GM12878 (cell line): ENCODE measurements around the gene EXOC4. TPM values are rescaled to one million over a fixed set of nuclear protein-coding genes. Genes with fewer than 3 reads are reported as not detected.

Experiments used
- ATAC-seq: fragments of 200-7000 bp; cut with Tn5 transposase; 3 replicates; pipeline ENCODE4 v1.9.1; 2020; ENCODE audit warnings: mild to moderate bottlenecking, moderate library complexity
- BruUV-seq: library from RNA; stranded (reverse); fragments of 400-500 nt; replicated peaks from 2 replicates; lab custom pipeline; 2021; lab: Mats Ljungman, UMichigan
- CTCF ChIA-PET: fragments of 300-600 bp; sonication (Branson Sonifier 250); formaldehyde crosslinking; extraction: SDS; loops from one replicate; lab custom pipeline; 2021; ENCODE audit warnings: inconsistent platforms; lab: Yijun Ruan, JAX
- POLR2A ChIA-PET: fragments of 350-600 bp; formaldehyde crosslinking; extraction: SDS; loops from one replicate; lab custom pipeline; 2021; ENCODE audit warnings: inconsistent platforms; lab: Charles Lee
- RAD21 ChIA-PET: fragments of 300-600 bp; sonication (Branson Sonifier 250); formaldehyde crosslinking; loops from one replicate; lab custom pipeline; 2023; ENCODE audit warnings: antibody characterized with exemption; ENCODE audit not compliant: unreplicated experiment; lab: Charles Lee
- SMC1A ChIA-PET: fragments of 300-600 bp; sonication (Branson Sonifier 250); formaldehyde crosslinking; loops from one replicate; lab custom pipeline; 2023; ENCODE audit not compliant: unreplicated experiment, uncharacterized antibody; lab: Charles Lee
- DNase-seq: peaks from one replicate; pipeline ENCODE4 v3.0.0-alpha.2; 2011; ENCODE audit warnings: low read depth, low spot score
- FAIRE-seq: peaks from 3 replicates; lab custom pipeline; 2011; peaks lifted over from hg19 to GRCh38; lab: Jason Lieb, UNC
- H2AFZ ChIP-seq: 2 replicates; pipeline ENCODE4 v1.6.0; 2011; ENCODE audit warnings: low read depth, low read length, control low read depth; ENCODE audit not compliant: control insufficient read depth
- H3K27ac ChIP-seq: 2 replicates; pipeline ENCODE4 v1.5.1; 2011; ENCODE audit warnings: control low read depth; ENCODE audit not compliant: control insufficient read depth, insufficient read depth
- H3K27me3 ChIP-seq, 2 experiments: replicated peaks in 1 of 2; 2 replicates each; pipeline versions ENCODE4 v1.6.0 to v1.6.1; 2011; ENCODE audit warnings: low read length in 1 of 2; ENCODE audit not compliant: control insufficient read depth in 2 of 2, insufficient read depth in 2 of 2
- H3K36me3 ChIP-seq, 2 experiments: 2 replicates each; pipeline ENCODE4 v1.5.1; 2011; ENCODE audit warnings: low read length in 1 of 2; ENCODE audit not compliant: control insufficient read depth in 2 of 2, insufficient read depth in 2 of 2
- H3K4me1 ChIP-seq: 2 replicates; pipeline ENCODE4 v1.6.1; 2011; ENCODE audit warnings: mild to moderate bottlenecking, low read length, moderate library complexity, mixed read lengths; ENCODE audit not compliant: control insufficient read depth, insufficient read depth
- H3K4me2 ChIP-seq: 2 replicates; pipeline ENCODE4 v1.6.0; 2011; ENCODE audit warnings: control low read depth; ENCODE audit not compliant: control insufficient read depth, insufficient read depth
- H3K4me3 ChIP-seq: fragments of 200-600 bp; sonication (generic); 2 replicates; pipeline ENCODE4 v1.5.1; 2016
- H3K79me2 ChIP-seq: 2 replicates; pipeline ENCODE4 v1.6.0; 2011; ENCODE audit warnings: low read length; ENCODE audit not compliant: control insufficient read depth, insufficient read depth
- H3K9ac ChIP-seq: 2 replicates; pipeline ENCODE4 v1.8.0; 2011; ENCODE audit warnings: low read length, control low read depth, mixed read lengths; ENCODE audit not compliant: control insufficient read depth, insufficient read depth
- H3K9me3 ChIP-seq: replicated peaks from 3 replicates; pipeline ENCODE4 v1.5.1; 2011; ENCODE audit warnings: mild to moderate bottlenecking, low read length; ENCODE audit not compliant: control insufficient read depth, insufficient read depth
- H4K20me1 ChIP-seq: 2 replicates; pipeline ENCODE4 v1.6.0; 2011; ENCODE audit not compliant: control insufficient read depth, insufficient read depth
- CBFB ChIP-seq: IDR thresholded peaks from 2 replicates; pipeline ENCODE4 v1.6.1; 2016; ENCODE audit warnings: antibody characterized with exemption, low read depth
- CREB1 ChIP-seq: IDR thresholded peaks from 2 replicates; pipeline ENCODE4 v1.6.1; 2012; ENCODE audit warnings: low read depth, mild to moderate bottlenecking, inconsistent platforms
- ESRRA ChIP-seq: IDR thresholded peaks from 2 replicates; pipeline ENCODE4 v1.6.1; 2012; ENCODE audit warnings: mild to moderate bottlenecking, low read length, improper control_type of control experiment
- RAD21 ChIP-seq: IDR thresholded peaks from 2 replicates; pipeline ENCODE4 v1.6.1; 2011; ENCODE audit warnings: mild to moderate bottlenecking, low read depth, low read length, moderate library complexity; ENCODE audit not compliant: insufficient read depth
- REST ChIP-seq: IDR thresholded peaks from 2 replicates; pipeline ENCODE4 v1.6.1; 2012; ENCODE audit warnings: mild to moderate bottlenecking, low read depth, low read length
- SMARCA5 ChIP-seq: fragments of 450-650 bp; IDR thresholded peaks from 2 replicates; pipeline ENCODE4 v1.6.1; 2017; ENCODE audit warnings: mild to moderate bottlenecking
- SRF ChIP-seq, 2 experiments: IDR thresholded peaks; 2 replicates each; pipeline ENCODE4 v1.6.1; 2011; ENCODE audit warnings: low read depth in 2 of 2, low read length in 2 of 2, mild to moderate bottlenecking in 1 of 2, moderate library complexity in 1 of 2
- SUPT20H ChIP-seq: IDR thresholded peaks from 2 replicates; pipeline ENCODE4 v1.6.1; 2011; ENCODE audit warnings: low read depth, mild to moderate bottlenecking, low read length, moderate library complexity, borderline replicate concordance; ENCODE audit not compliant: control insufficient read depth
- TCF7 ChIP-seq: IDR thresholded peaks from 2 replicates; pipeline ENCODE4 v1.6.1; 2014; ENCODE audit warnings: antibody characterized with exemption, borderline replicate concordance
- WRNIP1 ChIP-seq: IDR thresholded peaks from 2 replicates; pipeline ENCODE4 v1.6.1; 2011; ENCODE audit warnings: low read depth, low read length, improper control_type of control experiment, borderline replicate concordance
- ZSCAN29 ChIP-seq: fragments of 450-650 bp; IDR thresholded peaks from 2 replicates; pipeline ENCODE4 v1.6.1; 2017; ENCODE audit warnings: mild to moderate bottlenecking, moderate library complexity
- WGBS: methylation state at CpG from one replicate; pipeline ENCODE4 v1.1.6; 2016; ENCODE audit warnings: low lambda C conversion rate; ENCODE audit not compliant: insufficient replicate concordance, insufficient coverage; ENCODE audit errors: missing lambda C conversion rate; 5-methylcytosine and 5-hydroxymethylcytosine counted together
- in situ Hi-C: fragments of 300-500 bp; cut with MboI; formaldehyde crosslinking; loops from 9 replicates; pipeline ENCODE4 v1.14.3; 2018; ENCODE audit warnings: mixed read lengths
- intact Hi-C: fragments of 100-400 bp; cut with micrococcal nuclease; formaldehyde crosslinking; loops from one replicate; pipeline ENCODE4 v1.14.2; 2022; ENCODE audit not compliant: unreplicated experiment
- polyA plus RNA-seq, 11 experiments: library from polyadenylated mRNA; depleted of rRNA in 4 of 11; unstranded in 6 of 11; stranded (reverse) in 5 of 11; fragments of >200 nt; fragmentation: Nextera tagmentation in 4 of 11; fragmentation: Illumina TruSeq in 1 of 11; extraction: Ambion mirVana in 4 of 11; extraction: Trizol in 1 of 11; gene quantifications; 1 replicate in 1 of 11; 2 replicates in 10 of 11; pipeline versions ENCODE4 v1.2.1 to v1.2.3, GENCODE V29; 2011 to 2016; ENCODE audit warnings: inconsistent platforms in 2 of 11, missing spikeins in 2 of 11, low read depth in 1 of 11
- total RNA-seq, 4 experiments: library from RNA; depleted of rRNA in 3 of 4; stranded (reverse); fragments of >200 nt in 3 of 4; fragmentation: Illumina TruSeq in 1 of 4; extraction: Trizol in 1 of 4; gene quantifications; 2 replicates each; pipeline versions ENCODE4 v1.2.1 to v1.2.3, GENCODE V29; 2013 to 2021
- TF ChIP-seq, protein P1 (sequence below): IDR thresholded peaks from 2 replicates; pipeline ENCODE4 v1.6.1; 2011; ENCODE audit warnings: low read depth, low read length, improper control_type of control experiment, borderline replicate concordance
- TF ChIP-seq, protein P2 (sequence below): fragments of 450-650 bp; IDR thresholded peaks from 2 replicates; pipeline ENCODE4 v1.6.1; 2016; ENCODE audit warnings: mild to moderate bottlenecking

EXOC4 gene
- total and polyA plus RNA-seq, 10 of the 15 experiments (the other 5 are each of a cell fraction or from before 2014, with no cell fraction given), result 13.2 to 44.5 (median 29.6) TPM

- H3K4me1 ChIP-seq, result no peaks in the 10 kb centered on the region
- no TSS peak for BruUV-seq
- TF ChIP-seq REST (no peak), CBFB (no peak), CREB1 (no peak), WRNIP1 (no peak), ZSCAN29 (no peak), SRF (IDR thresholded peaks at IDR 0.05; ENCODE audit: low read depth in 2 of 2, low read length in 2 of 2) (no peak), TCF7 (no peak), ESRRA (no peak), RAD21 (no peak), SUPT20H (no peak), SMARCA5 (no peak)
- TF ChIP-seq, protein P1, sequence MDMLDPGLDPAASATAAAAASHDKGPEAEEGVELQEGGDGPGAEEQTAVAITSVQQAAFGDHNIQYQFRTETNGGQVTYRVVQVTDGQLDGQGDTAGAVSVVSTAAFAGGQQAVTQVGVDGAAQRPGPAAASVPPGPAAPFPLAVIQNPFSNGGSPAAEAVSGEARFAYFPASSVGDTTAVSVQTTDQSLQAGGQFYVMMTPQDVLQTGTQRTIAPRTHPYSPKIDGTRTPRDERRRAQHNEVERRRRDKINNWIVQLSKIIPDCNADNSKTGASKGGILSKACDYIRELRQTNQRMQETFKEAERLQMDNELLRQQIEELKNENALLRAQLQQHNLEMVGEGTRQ, result no peak
- TF ChIP-seq, protein P2, sequence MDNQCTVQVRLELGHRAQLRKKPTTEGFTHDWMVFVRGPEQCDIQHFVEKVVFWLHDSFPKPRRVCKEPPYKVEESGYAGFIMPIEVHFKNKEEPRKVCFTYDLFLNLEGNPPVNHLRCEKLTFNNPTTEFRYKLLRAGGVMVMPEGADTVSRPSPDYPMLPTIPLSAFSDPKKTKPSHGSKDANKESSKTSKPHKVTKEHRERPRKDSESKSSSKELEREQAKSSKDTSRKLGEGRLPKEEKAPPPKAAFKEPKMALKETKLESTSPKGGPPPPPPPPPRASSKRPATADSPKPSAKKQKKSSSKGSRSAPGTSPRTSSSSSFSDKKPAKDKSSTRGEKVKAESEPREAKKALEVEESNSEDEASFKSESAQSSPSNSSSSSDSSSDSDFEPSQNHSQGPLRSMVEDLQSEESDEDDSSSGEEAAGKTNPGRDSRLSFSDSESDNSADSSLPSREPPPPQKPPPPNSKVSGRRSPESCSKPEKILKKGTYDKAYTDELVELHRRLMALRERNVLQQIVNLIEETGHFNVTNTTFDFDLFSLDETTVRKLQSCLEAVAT, result no peak
- no peak overlapping the region for H3K9ac ChIP-seq
- WGBS, result 95% methylated on average over 3 of the region's 3 CpGs
- ChIA-PET SMC1A (interaction anchor here (1.3 to 1.5 kb wide), 3 partner anchors 19 to 182 kb away, joined by 3 read pairs; no protein-coding TSS in a partner anchor), RAD21 (interaction anchor here (0.7 kb wide), 1 partner anchor 28 kb away, joined by 3 read pairs; no protein-coding TSS in a partner anchor), CTCF (interaction anchor here (0.9 to 1.3 kb wide), 6 partner anchors 11 to 468 kb away, joined by 3 to 5 read pairs (median 4); no protein-coding TSS in a partner anchor), POLR2A (no interaction called here)
- in situ Hi-C loops (no loop called here), intact Hi-C loops (no loop called here)
- DNase-seq (no peak), ATAC-seq (no peak), FAIRE-seq (no peak)
- H3K27ac ChIP-seq, result no peak overlapping the region
- H3K27me3 ChIP-seq, result no peaks in the 10 kb centered on the region
- no peak overlapping the region for H3K4me2 ChIP-seq
- H4K20me1 ChIP-seq, result no peaks in the 10 kb centered on the region
- no peaks in the 10 kb centered on the region for H3K9me3 ChIP-seq
- H2AFZ ChIP-seq, result no peak overlapping the region
- no peaks in the 10 kb centered on the region for H3K36me3 ChIP-seq
- no peak overlapping the region for H3K4me3 ChIP-seq
- no peaks in the 10 kb centered on the region for H3K79me2 ChIP-seq
Observed at GRCh38 chr7:133741703-133742102, 488.8 kb downstream of the EXOC4 start.
